ENCODE data around the gene TDRD10. TPM values are rescaled to one million over a fixed set of nuclear protein-coding genes. Genes with fewer than 3 reads are reported as not detected.

Gene TDRD10
- total and polyA plus RNA-seq, 7 donors, result 0.50 to 2.3 (median 0.84) TPM

GRCh38 chr1:154488922-154489321, 13.1 kb upstream of the TDRD10 start:
- H3K4me3 ChIP-seq, result no peak overlapping the region
- no peak for ATAC-seq
- WGBS, 3 donors, result 28 to 32% (median 28%) methylated on average over 20 of the region's 20 CpGs

GRCh38 chr1:154489695-154490274, 12.2 kb upstream of the TDRD10 start:
- Histone ChIP-seq H3K4me3 (no peak overlapping the region), H3K4me1 (peaks cover 14% of the 10 kb centered on the region), H3K9me3 (no peaks in the 10 kb centered on the region), H3K27ac (no peak overlapping the region), H3K27me3 (ENCODE audit: insufficient read depth in 3 of 3, low read length in 2 of 3) (peaks cover 0 to 5% (median 0%) of the 10 kb centered on the region in 3 donors), H3K36me3 (ENCODE audit: insufficient read depth in 1 of 2, low read depth in 1 of 2) (no peaks in the 10 kb centered on the region)
- intact Hi-C loops (cut with DNase I), result loop anchor here (2.0 to 10.0 kb wide), 3 partner anchors 15 to 175 kb away; no protein-coding TSS in a partner anchor
- ATAC-seq (no peak), DNase-seq (no peak)
- TF ChIP-seq CTCF (IDR thresholded peaks at IDR 0.05), result no peak
- WGBS, 3 donors, result 38 to 47% (median 47%) methylated on average over 5 of the region's 5 CpGs

More at GRCh38 chr1:154488922-154489321, 13.1 kb upstream of the TDRD10 start:
- no peak for TF ChIP-seq CTCF (IDR thresholded peaks at IDR 0.05)
- peaks cover 0 to 5% (median 0%) of the 10 kb centered on the region in 3 donors for H3K27me3 ChIP-seq (ENCODE audit: insufficient read depth in 3 of 3, low read length in 2 of 3)
- peaks cover 14% of the 10 kb centered on the region for H3K4me1 ChIP-seq
- no peak overlapping the region for H3K27ac ChIP-seq
- H3K36me3 ChIP-seq (ENCODE audit: insufficient read depth in 1 of 2, low read depth in 1 of 2), result no peaks in the 10 kb centered on the region
- intact Hi-C loops (cut with DNase I), result loop anchor here (5.0 to 10.0 kb wide), 2 partner anchors 33 to 176 kb away; no protein-coding TSS in a partner anchor
- no peaks in the 10 kb centered on the region for H3K9me3 ChIP-seq
- no peak for DNase-seq

GRCh38 chr1:154490317-154490716, 11.7 kb upstream of the TDRD10 start:
- Histone ChIP-seq H3K36me3 (ENCODE audit: insufficient read depth in 1 of 2, low read depth in 1 of 2) (no peaks in the 10 kb centered on the region), H3K4me1 (peaks cover 14% of the 10 kb centered on the region), H3K27ac (no peak overlapping the region), H3K27me3 (ENCODE audit: insufficient read depth in 3 of 3, low read length in 2 of 3) (peaks cover 0 to 5% (median 0%) of the 10 kb centered on the region in 3 donors), H3K9me3 (no peaks in the 10 kb centered on the region), H3K4me3 (no peak overlapping the region)
- TF ChIP-seq CTCF (IDR thresholded peaks at IDR 0.05), result no peak
- DNase-seq (no peak), ATAC-seq (no peak)
- intact Hi-C loops (cut with DNase I), result loop anchor here in 1 of 2 donors (2.0 kb wide), 1 partner anchor 14 kb away; no protein-coding TSS in a partner anchor
- 55 to 69% (median 68%) methylated on average over 1 of the region's 1 CpG for WGBS, 3 donors

- intact Hi-C loops (cut with DNase I), result no loop called here
- H3K27ac ChIP-seq, result peak overlapping the region; percentile 27
- DNase-seq, result no peak
- 53 to 63% (median 60%) methylated on average over 4 of the region's 4 CpGs for WGBS, 3 donors
- no peak overlapping the region for H3K4me3 ChIP-seq
- TF ChIP-seq CTCF (IDR thresholded peaks at IDR 0.05), result no peak
- H3K9me3 ChIP-seq, result no peaks in the 10 kb centered on the region
- H3K36me3 ChIP-seq (ENCODE audit: insufficient read depth in 1 of 2, low read depth in 1 of 2), result no peaks in the 10 kb centered on the region
- peaks cover 0 to 5% (median 0%) of the 10 kb centered on the region in 3 donors for H3K27me3 ChIP-seq (ENCODE audit: insufficient read depth in 3 of 3, low read length in 2 of 3)
- H3K4me1 ChIP-seq, result peaks cover 3% of the 10 kb centered on the region
- ATAC-seq, result no peak
Measured at GRCh38 chr1:154492115-154492514, 9.9 kb upstream of the TDRD10 start.

Data from psoas muscle (tissue), 8 donors.